Vagina (tissue), 2 donors: Measurements from ENCODE around the gene FES.

Source experiments
- CTCF ChIP-seq, 3 experiments: fragments of 450-650 bp in 2 of 3; fragments of 200-600 bp in 1 of 3; sonication (generic) in 1 of 3; IDR thresholded peaks; one replicate each; pipeline ENCODE4 v1.5.1; 2017 to 2019; ENCODE audit warnings: antibody characterized with exemption in 3 of 3, mild to moderate bottlenecking in 2 of 3, moderate library complexity in 2 of 3
- POLR2A ChIP-seq, 2 donors: fragments of 450-650 bp; IDR thresholded peaks; one replicate each; pipeline ENCODE4 v1.6.1; 2017; ENCODE audit warnings: antibody characterized with exemption in 2 of 2, mild to moderate bottlenecking in 2 of 2, moderate library complexity in 2 of 2
- POLR2AphosphoS5 ChIP-seq, 2 donors: sonication (generic); formaldehyde crosslinking; IDR thresholded peaks; one replicate each; pipeline ENCODE4 v1.9.0; 2017; ENCODE audit warnings: antibody characterized with exemption in 2 of 2, mild to moderate bottlenecking in 2 of 2, low read depth in 1 of 2; ENCODE audit not compliant: insufficient read depth in 1 of 2

- no peak for TF ChIP-seq CTCF (IDR thresholded peaks at IDR 0.05)
- no peak for TF ChIP-seq POLR2AphosphoS5 (IDR thresholded peaks at IDR 0.05; ENCODE audit: insufficient read depth in 1 of 2, low read depth in 1 of 2)
- no peak for TF ChIP-seq POLR2A (IDR thresholded peaks at IDR 0.05)
Observed at GRCh38 chr15:90873998-90874605, 10.2 kb upstream of the FES start.
